NOMO-1 (cell line): ENCODE measurements around the gene PLCG2.
"Not testable (repeated sequence)": the region's sequence is repeated elsewhere in the genome, so short reads cannot be mapped to it uniquely, and the experiment has no call there.

Experiments used
- DNase-seq, 2 experiments: peaks; one replicate each; lab custom pipeline; 2025; ENCODE audit not compliant: unreplicated experiment in 2 of 2; lab: John Stamatoyannopoulos, UW

Gene PLCG2

GRCh38 chr16:81933361-81933760 lies 154.3 kb downstream of the PLCG2 start:
- DNase-seq, result no peak

DNA sequence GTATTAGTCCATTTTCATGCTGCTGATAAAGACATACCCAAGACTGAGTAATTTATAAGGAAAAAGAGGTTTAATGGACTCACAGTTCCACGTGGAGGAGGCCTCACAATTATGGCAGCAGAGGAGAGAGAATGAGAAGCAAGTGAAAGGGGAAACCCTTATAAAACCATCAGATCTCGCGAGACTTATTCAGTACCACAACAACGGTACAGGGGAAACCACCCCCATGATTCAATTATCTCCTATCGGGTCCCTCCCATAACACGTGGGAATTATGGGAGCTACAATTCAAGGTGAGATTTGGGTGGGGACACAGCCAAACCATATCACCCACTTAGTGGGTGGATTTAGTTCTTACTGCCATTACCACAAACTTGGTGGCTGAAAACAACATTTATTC lies 155.6 kb downstream of the PLCG2 start:
- DNase-seq, result not testable (repeated sequence)

GRCh38 chr16:81936209-81937000 lies 157.3 kb downstream of the PLCG2 start:
- DNase-seq, result no peak

DNA sequence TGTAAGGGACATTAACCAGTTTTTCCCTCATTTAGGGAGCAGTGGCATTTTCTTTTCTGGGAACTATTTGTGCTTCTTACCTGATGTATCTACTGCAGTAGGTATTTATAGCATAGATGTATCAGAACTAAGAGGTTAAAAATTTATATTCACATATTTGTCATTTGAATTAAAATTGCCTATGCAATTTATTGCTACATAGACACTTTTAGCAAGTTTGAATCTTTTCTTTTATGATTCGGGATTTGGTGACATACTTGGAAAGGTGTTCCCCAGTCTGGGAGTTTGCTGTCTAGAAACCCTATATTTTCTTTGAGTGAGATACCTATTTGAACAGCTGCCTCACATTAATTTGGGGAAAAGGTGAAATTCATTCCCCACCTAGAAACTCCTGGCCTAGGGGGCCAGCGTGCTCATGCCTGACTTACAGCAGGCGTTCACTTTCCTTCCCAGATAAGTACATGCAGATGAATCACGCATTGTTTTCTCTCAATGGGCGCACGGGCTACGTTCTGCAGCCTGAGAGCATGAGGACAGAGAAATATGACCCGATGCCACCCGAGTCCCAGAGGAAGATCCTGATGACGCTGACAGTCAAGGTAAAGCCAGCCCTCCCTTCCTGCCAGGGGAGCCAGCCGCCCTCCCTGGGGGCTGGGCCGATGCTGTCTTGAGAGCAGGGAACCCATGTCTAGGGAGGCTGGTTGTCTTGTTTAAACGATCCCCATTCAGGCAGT lies 158.4 kb downstream of the PLCG2 start:
- no peak for DNase-seq

GRCh38 chr16:81938326-81939163 lies 159.5 kb downstream of the PLCG2 start:
- no peak for DNase-seq

GRCh38 chr16:81939164-81940056 lies 160.3 kb downstream of the PLCG2 start:
- DNase-seq, result no peak

DNA sequence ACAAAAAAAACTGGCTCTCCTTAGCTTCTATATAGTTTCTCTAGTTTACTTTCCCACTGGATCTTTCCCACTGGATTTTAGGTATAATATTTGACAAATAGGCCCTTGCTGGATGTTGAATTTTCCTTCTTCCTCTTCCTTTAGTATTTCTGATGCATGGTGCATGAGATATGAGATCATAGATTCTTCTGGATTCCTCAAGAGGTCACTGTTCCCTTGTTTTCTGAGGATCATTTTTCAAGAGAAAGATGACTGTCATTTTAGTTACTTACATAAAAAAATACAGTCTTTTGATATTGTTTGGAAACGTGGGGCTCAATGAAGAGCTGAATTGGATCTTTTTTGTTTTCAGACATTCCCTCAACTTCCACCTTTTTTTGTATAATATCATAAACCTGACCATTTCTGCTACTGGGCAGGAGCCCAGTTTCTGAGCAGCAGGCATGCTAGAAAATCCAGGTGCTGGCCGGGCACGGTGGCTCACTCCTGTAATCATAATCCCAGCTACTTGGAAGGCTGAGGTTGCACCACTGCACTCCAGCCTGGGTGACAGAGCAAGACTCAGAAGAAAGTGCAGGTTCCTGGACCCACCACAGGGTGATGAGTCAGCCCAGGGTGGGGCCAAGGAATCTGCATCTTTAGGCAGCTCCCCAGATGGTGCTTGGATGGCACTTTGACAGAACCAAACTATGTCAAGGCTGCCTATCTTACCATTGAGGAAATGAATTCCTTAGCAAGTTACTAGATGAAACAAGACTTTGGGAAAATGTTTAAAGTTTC lies 161.9 kb downstream of the PLCG2 start:
- peak; percentile 0 to 36 for DNase-seq

GRCh38 chr16:81942007-81942601 lies 163.0 kb downstream of the PLCG2 start:
- DNase-seq, result no peak

GRCh38 chr16:81945665-81946064 lies 166.6 kb downstream of the PLCG2 start:
- no peak for DNase-seq

DNA sequence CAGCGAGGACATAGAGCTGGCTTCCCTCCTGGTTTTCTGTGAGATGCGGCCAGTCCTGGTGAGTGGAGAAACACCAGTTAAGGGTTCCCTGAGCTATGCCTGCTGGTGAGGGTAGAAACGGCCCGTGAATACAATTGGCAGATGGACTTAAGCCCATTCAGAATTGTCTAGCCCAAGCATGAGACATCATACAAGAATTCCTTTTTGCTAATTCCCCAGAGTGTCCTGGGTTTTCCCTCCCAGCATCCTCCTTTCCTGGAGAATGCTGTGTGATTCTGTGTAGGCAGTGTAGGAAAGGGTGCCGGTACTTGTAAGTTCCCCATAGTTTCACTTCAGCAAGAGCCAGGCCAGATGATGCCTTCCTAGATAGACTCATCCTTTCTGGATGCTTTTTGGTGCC lies 167.1 kb downstream of the PLCG2 start:
- DNase-seq, result no peak

GRCh38 chr16:81951564-81951963 lies 172.5 kb downstream of the PLCG2 start:
- no peak for DNase-seq

DNA sequence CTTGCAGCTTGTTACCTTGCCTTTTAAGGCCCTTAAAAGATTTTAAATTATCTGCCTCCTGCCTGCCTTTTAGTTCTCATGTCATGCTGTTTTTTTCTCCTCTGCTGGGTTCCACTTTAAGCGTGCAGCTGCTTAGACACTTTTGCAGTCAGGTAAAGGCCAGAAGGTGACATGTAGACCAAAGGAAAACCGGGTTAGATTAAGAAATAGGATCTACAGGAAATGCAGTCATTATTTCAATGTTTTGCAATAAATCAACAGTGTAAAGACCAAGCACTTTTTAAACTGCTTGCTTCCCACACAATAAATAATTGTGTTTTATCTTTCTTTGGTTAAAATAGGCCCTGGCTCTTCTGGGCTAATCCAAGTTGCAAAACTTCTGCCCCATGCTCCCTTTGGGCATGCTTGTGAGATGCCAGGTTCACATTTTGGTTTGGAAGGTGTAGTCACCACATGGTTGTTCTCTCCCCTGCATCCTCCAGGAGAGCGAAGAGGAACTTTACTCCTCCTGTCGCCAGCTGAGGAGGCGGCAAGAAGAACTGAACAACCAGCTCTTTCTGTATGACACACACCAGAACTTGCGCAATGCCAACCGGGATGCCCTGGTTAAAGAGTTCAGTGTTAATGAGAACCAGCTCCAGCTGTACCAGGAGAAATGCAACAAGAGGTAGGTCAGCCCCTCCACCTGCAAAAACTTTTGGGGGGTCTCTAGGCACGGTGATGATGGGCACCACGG lies 177.3 kb downstream of the PLCG2 start:
- DNase-seq, result peak; percentile 72 to 78

- no peak for DNase-seq
These were observed 185.7 kb downstream of the PLCG2 start for GRCh38 chr16:81964808-81965207.

- DNase-seq, result peak; percentile 13 to 74
These were observed 188.3 kb downstream of the PLCG2 start for GRCh38 chr16:81967358-81967757.

DNA sequence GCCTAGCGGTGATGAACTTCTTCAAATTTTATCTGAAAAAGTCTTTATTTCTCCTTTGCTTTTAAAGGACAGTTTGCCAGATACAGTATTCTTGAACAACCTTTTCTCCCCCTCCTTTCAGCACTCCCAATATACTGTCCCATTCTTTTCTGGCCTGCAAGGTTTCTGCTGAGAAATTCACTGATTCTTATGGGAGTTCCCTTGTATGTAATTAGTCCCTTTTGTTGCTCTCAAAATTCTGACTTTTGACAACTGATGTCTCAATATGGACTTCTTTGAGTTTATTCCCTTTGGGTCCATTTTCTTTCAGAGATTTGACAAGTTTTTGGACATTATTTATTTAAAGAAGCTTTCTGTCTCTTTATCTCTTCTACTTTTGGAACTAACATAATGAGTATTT lies 192.8 kb downstream of the PLCG2 start:
- DNase-seq, result no peak

- no peak for DNase-seq
These were observed 194.6 kb downstream of the PLCG2 start for GRCh38 chr16:81973737-81974136.

GRCh38 chr16:81975637-81976036 lies 196.5 kb downstream of the PLCG2 start:
- no peak for DNase-seq

DNA sequence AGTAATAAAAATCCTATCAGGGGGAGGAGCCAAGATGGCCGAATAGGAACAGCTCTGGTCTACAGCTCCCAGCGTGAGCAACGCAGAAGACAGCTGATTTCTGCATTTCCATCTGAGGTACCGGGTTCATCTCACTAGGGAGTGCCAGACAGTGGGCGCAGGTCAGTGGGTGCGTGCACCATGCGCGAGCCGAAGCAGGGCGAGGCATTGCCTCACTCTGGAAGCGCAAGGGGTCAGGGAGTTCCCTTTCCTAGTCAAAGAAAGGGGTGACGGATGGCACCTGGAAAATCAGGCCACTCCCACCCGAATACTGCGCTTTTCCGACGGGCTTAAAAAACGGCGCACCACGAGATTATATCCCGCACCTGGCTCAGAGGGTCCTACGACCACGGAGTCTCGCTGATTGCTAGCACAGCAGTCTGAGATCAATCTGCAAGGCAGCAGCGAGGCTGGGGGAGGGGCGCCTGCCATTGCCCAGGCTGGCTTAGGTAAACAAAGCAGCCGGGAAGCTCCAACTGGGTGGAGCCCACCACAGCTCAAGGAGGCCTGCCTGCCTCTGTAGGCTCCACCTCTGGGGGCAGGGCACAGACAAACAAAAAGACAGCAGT lies 198.3 kb downstream of the PLCG2 start:
- DNase-seq, result not testable (repeated sequence)
